Measurements from ENCODE around the gene SPPL2A.

SPPL2A gene

DNA sequence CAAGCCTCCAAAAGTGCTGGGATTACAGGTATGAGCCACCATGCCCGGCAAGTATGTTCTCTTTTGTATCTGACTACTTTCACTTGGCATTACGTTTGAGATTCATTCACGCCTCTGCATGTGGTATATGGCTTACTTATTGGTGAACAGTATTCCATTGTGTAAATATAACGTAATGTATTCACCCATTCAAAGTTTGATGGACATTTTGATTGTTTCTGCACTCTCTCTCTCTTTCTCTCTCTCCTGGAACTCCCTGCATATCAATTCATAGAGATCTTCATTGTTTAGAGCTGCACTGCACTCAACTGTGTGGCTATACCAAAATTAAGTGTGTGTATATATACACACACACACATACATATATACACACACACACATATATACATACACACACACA is 30.4 kb downstream of the SPPL2A start:
- no peak overlapping the region for H3K4me2 ChIP-seq (ENCODE audit: insufficient read depth, low read length)
- no peak for TF ChIP-seq EZH2 (IDR thresholded peaks at IDR 0.05; ENCODE audit: borderline replicate concordance, low read depth, low read length, severe bottlenecking)
- TF ChIP-seq CTCF (IDR thresholded peaks at IDR 0.05; ENCODE audit: borderline replicate concordance, extremely low read depth, low read length, poor library complexity, severe bottlenecking) = no peak
- H3K79me2 ChIP-seq (ENCODE audit: insufficient read depth, low read length) = no peaks in the 10 kb centered on the region
- H3K9ac ChIP-seq (ENCODE audit: low read depth, low read length) = no peak overlapping the region
- no peak overlapping the region for H3K4me3 ChIP-seq (ENCODE audit: low read depth in 1 of 2, low read length in 2 of 2)
- H2AFZ ChIP-seq (ENCODE audit: low read depth, low read length) = no peak overlapping the region
- no peaks in the 10 kb centered on the region for H4K20me1 ChIP-seq (ENCODE audit: insufficient read depth, low read length)
- no peaks in the 10 kb centered on the region for H3K27me3 ChIP-seq (ENCODE audit: insufficient read depth, low read length, poor library complexity)
- no peak for ATAC-seq (ENCODE audit: insufficient read depth, low read depth)
- no peak for DNase-seq
- no peaks in the 10 kb centered on the region for H3K4me1 ChIP-seq (ENCODE audit: insufficient read depth, low read length)
- no peaks in the 10 kb centered on the region for H3K9me3 ChIP-seq (ENCODE audit: insufficient read depth, low read length, severe bottlenecking)
- peaks cover 24% of the 10 kb centered on the region; the same call in 1 of the 2 replicates for H3K36me3 ChIP-seq (ENCODE audit: insufficient read depth, low read length)
- H3K27ac ChIP-seq (ENCODE audit: low read length) = no peak overlapping the region

GRCh38 chr15:50726315-50726714 is 39.2 kb downstream of the SPPL2A start:
- no peak for DNase-seq
- Histone ChIP-seq H3K4me1 (ENCODE audit: insufficient read depth, low read length) (no peaks in the 10 kb centered on the region), H3K36me3 (ENCODE audit: insufficient read depth, low read length) (peaks cover 10% of the 10 kb centered on the region; the same call in 1 of the 2 replicates), H3K4me2 (ENCODE audit: insufficient read depth, low read length) (no peak overlapping the region), H3K27ac (ENCODE audit: low read length) (no peak overlapping the region), H3K9me3 (ENCODE audit: insufficient read depth, low read length, severe bottlenecking) (no peaks in the 10 kb centered on the region), H3K27me3 (ENCODE audit: insufficient read depth, low read length, poor library complexity) (no peaks in the 10 kb centered on the region), H3K9ac (ENCODE audit: low read depth, low read length) (no peak overlapping the region), H3K4me3 (ENCODE audit: low read depth in 1 of 2, low read length in 2 of 2) (no peak overlapping the region), H4K20me1 (ENCODE audit: insufficient read depth, low read length) (no peaks in the 10 kb centered on the region), H2AFZ (ENCODE audit: low read depth, low read length) (no peak overlapping the region), H3K79me2 (ENCODE audit: insufficient read depth, low read length) (no peaks in the 10 kb centered on the region)
- no peak for ATAC-seq (ENCODE audit: insufficient read depth, low read depth)
- TF ChIP-seq CTCF (IDR thresholded peaks at IDR 0.05; ENCODE audit: borderline replicate concordance, extremely low read depth, low read length, poor library complexity, severe bottlenecking) (no peak), EZH2 (IDR thresholded peaks at IDR 0.05; ENCODE audit: borderline replicate concordance, low read depth, low read length, severe bottlenecking) (no peak)

DNA sequence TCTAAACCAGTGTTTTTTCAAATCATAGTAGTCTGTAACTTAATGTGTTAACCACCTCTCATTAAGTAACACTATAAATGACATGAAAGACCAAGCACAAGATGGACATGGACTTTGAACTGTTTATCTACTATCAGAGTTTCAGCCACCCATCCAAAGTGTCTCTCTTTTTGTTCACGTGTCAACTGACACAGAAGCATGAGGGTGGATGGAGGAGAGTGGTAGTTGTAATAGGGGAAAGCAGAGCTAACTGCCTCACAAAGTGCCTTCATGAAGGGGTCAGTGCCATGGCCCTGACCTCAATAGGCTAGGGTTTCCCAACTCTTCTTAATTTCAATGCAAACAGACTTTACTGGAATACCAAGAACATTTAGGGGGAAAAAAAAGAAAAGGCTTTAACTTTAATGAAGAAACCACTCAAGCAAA is 46.8 kb downstream of the SPPL2A start:
- Histone ChIP-seq H3K27ac (ENCODE audit: low read length) (no peak overlapping the region), H3K4me3 (ENCODE audit: low read depth in 1 of 2, low read length in 2 of 2) (no peak overlapping the region), H3K9me3 (ENCODE audit: insufficient read depth, low read length, severe bottlenecking) (no peaks in the 10 kb centered on the region), H2AFZ (ENCODE audit: low read depth, low read length) (no peak overlapping the region), H3K36me3 (ENCODE audit: insufficient read depth, low read length) (peaks cover 7% of the 10 kb centered on the region; the same call in 1 of the 2 replicates), H3K4me1 (ENCODE audit: insufficient read depth, low read length) (no peaks in the 10 kb centered on the region), H3K9ac (ENCODE audit: low read depth, low read length) (no peak overlapping the region), H3K4me2 (ENCODE audit: insufficient read depth, low read length) (no peak overlapping the region), H3K27me3 (ENCODE audit: insufficient read depth, low read length, poor library complexity) (no peaks in the 10 kb centered on the region), H3K79me2 (ENCODE audit: insufficient read depth, low read length) (no peaks in the 10 kb centered on the region), H4K20me1 (ENCODE audit: insufficient read depth, low read length) (no peaks in the 10 kb centered on the region)
- TF ChIP-seq CTCF (IDR thresholded peaks at IDR 0.05; ENCODE audit: borderline replicate concordance, extremely low read depth, low read length, poor library complexity, severe bottlenecking) (no peak), EZH2 (IDR thresholded peaks at IDR 0.05; ENCODE audit: borderline replicate concordance, low read depth, low read length, severe bottlenecking) (no peak)
- no peak for ATAC-seq (ENCODE audit: insufficient read depth, low read depth)
- DNase-seq = no peak

DNA sequence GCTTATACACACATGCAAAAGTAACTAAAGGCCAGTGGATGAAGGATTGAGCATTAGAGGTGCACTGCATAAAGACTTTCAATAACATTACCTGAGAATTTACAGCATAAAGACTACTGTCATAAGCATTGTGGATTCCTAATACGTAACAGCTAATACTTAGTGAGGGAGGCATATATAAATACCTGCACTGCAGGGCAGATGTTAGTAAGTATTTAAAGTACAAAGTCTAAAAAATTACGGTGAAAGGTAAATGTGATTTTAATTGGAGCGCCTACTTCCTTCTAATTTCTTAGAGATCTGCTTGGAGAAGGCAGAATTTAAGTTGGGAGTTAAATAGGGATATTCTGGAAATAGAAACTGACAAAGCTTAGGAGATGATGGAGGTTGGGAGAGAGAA is 53.5 kb downstream of the SPPL2A start:
- DNase-seq (no peak), ATAC-seq (ENCODE audit: insufficient read depth, low read depth) (no peak)
- Histone ChIP-seq H3K4me1 (ENCODE audit: insufficient read depth, low read length) (no peaks in the 10 kb centered on the region), H3K4me2 (ENCODE audit: insufficient read depth, low read length) (no peak overlapping the region), H3K79me2 (ENCODE audit: insufficient read depth, low read length) (no peaks in the 10 kb centered on the region), H3K9ac (ENCODE audit: low read depth, low read length) (no peak overlapping the region), H2AFZ (ENCODE audit: low read depth, low read length) (no peak overlapping the region), H3K36me3 (ENCODE audit: insufficient read depth, low read length) (no peaks in the 10 kb centered on the region; the same call in 1 of the 2 replicates), H3K27ac (ENCODE audit: low read length) (no peak overlapping the region), H4K20me1 (ENCODE audit: insufficient read depth, low read length) (no peaks in the 10 kb centered on the region), H3K9me3 (ENCODE audit: insufficient read depth, low read length, severe bottlenecking) (no peaks in the 10 kb centered on the region), H3K27me3 (ENCODE audit: insufficient read depth, low read length, poor library complexity) (no peaks in the 10 kb centered on the region), H3K4me3 (ENCODE audit: low read depth in 1 of 2, low read length in 2 of 2) (no peak overlapping the region)
- TF ChIP-seq EZH2 (IDR thresholded peaks at IDR 0.05; ENCODE audit: borderline replicate concordance, low read depth, low read length, severe bottlenecking) (no peak), CTCF (IDR thresholded peaks at IDR 0.05; ENCODE audit: borderline replicate concordance, extremely low read depth, low read length, poor library complexity, severe bottlenecking) (no peak)

Data from DND-41 (cell line).